Measurements from ENCODE around the gene CCND1. TPM values are rescaled to one million over a fixed set of nuclear protein-coding genes. Genes with fewer than 3 reads are reported as not detected.

Gene CCND1
- total RNA-seq, 1 experiment from 2014 or later = 868 TPM

DNA sequence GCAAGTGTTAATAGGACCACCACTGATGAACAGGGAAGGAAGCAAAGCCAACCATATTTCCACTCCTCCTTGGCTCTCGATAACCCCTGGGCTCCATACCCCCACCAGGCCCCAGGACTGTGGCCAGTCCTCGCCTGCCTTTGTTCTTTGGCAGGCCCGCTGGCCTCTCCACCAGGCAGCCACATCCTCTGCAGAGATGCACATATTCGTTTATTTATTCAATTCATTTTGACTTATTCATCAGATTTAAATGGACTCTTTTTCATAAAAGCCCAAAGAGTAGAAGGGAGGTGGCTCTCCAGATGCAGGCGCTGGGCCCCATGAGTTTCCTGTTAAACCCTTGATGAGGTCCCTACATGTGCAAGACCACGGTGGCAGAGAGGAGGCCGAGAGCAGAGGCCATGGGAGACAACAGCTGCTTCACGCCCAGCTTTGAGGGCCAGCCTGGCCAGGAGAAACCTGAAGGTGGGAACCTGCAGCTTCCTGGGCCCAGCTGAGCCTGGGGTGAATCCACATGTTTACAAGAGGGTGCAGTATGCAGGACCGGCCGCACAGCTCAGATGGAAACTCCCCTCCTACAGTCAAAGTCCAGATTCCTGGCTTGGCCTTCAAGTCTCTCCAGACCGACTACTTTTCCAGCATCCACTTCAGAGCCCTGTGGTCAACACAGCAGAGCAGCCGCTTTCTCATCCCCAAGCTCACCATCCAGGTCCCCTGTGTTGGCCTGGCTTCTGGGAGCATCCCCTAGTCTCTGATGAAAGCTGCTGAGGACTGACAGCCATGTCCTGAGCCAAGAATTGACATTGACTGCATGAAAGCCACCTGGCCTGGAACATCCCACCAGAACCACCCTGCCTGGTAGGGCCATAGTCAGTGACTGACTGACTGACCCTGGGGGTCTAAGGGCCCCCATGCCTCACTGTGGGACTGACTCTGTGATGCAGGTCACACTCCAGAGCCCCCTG lies 39.7 kb upstream of the CCND1 start:
- Histone ChIP-seq H3K27ac (ENCODE audit: low read length) (no peak overlapping the region), H3K9ac (ENCODE audit: low read length) (no peak overlapping the region), H2AFZ (ENCODE audit: low read length) (no peak overlapping the region), H3K27me3 (ENCODE audit: low read length) (no peaks in the 10 kb centered on the region), H4K20me1 (ENCODE audit: low read length) (no peaks in the 10 kb centered on the region), H3K4me1 (ENCODE audit: insufficient read depth, low read length) (no peaks in the 10 kb centered on the region), H3K9me3 (ENCODE audit: low read length) (no peaks in the 10 kb centered on the region), H3K4me2 (ENCODE audit: low read length) (no peak overlapping the region), H3F3A (ENCODE audit: low read length, unreplicated experiment) (no peaks in the 10 kb centered on the region), H3K9me2 (replicated peaks; ENCODE audit: low read length) (no peaks in the 10 kb centered on the region), H3K79me2 (ENCODE audit: low read length) (no peaks in the 10 kb centered on the region), H3K36me3 (ENCODE audit: low read depth, low read length) (no peaks in the 10 kb centered on the region), H3K4me3 (ENCODE audit: low read length) (no peak overlapping the region)
- TF ChIP-seq, protein P1, sequence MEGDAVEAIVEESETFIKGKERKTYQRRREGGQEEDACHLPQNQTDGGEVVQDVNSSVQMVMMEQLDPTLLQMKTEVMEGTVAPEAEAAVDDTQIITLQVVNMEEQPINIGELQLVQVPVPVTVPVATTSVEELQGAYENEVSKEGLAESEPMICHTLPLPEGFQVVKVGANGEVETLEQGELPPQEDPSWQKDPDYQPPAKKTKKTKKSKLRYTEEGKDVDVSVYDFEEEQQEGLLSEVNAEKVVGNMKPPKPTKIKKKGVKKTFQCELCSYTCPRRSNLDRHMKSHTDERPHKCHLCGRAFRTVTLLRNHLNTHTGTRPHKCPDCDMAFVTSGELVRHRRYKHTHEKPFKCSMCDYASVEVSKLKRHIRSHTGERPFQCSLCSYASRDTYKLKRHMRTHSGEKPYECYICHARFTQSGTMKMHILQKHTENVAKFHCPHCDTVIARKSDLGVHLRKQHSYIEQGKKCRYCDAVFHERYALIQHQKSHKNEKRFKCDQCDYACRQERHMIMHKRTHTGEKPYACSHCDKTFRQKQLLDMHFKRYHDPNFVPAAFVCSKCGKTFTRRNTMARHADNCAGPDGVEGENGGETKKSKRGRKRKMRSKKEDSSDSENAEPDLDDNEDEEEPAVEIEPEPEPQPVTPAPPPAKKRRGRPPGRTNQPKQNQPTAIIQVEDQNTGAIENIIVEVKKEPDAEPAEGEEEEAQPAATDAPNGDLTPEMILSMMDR (conservative IDR thresholded peaks at IDR 0.05; ENCODE audit: low read depth, low read length) = no peak
- no peak for TF ChIP-seq EZH2phosphoT487 (IDR thresholded peaks at IDR 0.05; ENCODE audit: borderline replicate concordance, low read length)
- TF ChIP-seq EZH2 (IDR thresholded peaks at IDR 0.05; ENCODE audit: low read length, unreplicated experiment) = no peak
- ChIA-PET POLR2A (ENCODE audit: unreplicated experiment) (no interaction called here), CTCF (no interaction called here)
- intact Hi-C loops (cut with micrococcal nuclease) = no loop called here
- BruUV-seq (replicated peaks) = no TSS peak
- DNase-seq (no peak), ATAC-seq (no peak)

- ATAC-seq (no peak), DNase-seq (no peak)
- Histone ChIP-seq H3K9me2 (replicated peaks; ENCODE audit: low read length) (no peaks in the 10 kb centered on the region), H3K4me2 (ENCODE audit: low read length) (no peak overlapping the region), H3K27me3 (ENCODE audit: low read length) (no peaks in the 10 kb centered on the region), H3K79me2 (ENCODE audit: low read length) (no peaks in the 10 kb centered on the region), H4K20me1 (ENCODE audit: low read length) (no peaks in the 10 kb centered on the region), H3K4me1 (ENCODE audit: insufficient read depth, low read length) (no peaks in the 10 kb centered on the region), H3K4me3 (ENCODE audit: low read length) (no peak overlapping the region), H3K27ac (ENCODE audit: low read length) (no peak overlapping the region), H3K9ac (ENCODE audit: low read length) (no peak overlapping the region), H2AFZ (ENCODE audit: low read length) (no peak overlapping the region), H3F3A (ENCODE audit: low read length, unreplicated experiment) (no peaks in the 10 kb centered on the region), H3K9me3 (ENCODE audit: low read length) (no peaks in the 10 kb centered on the region), H3K36me3 (ENCODE audit: low read depth, low read length) (no peaks in the 10 kb centered on the region)
- ChIA-PET CTCF (no interaction called here), POLR2A (ENCODE audit: unreplicated experiment) (no interaction called here)
- no peak for TF ChIP-seq EZH2 (IDR thresholded peaks at IDR 0.05; ENCODE audit: low read length, unreplicated experiment)
- TF ChIP-seq, protein P1 (conservative IDR thresholded peaks at IDR 0.05; ENCODE audit: low read depth, low read length) = no peak
- no peak for TF ChIP-seq EZH2phosphoT487 (IDR thresholded peaks at IDR 0.05; ENCODE audit: borderline replicate concordance, low read length)
- no TSS peak for BruUV-seq (replicated peaks)
- intact Hi-C loops (cut with micrococcal nuclease) = no loop called here
Measured at GRCh38 chr11:69603111-69603836, 37.7 kb upstream of the CCND1 start.

Data from PC-3 (cell line).